Liver (tissue), 3 donors: ENCODE results near the gene GATA1.

Source experiments
- NR2F2 ChIP-seq: IDR thresholded peaks from 2 replicates; pipeline ENCODE4 v1.6.1; 2016; ENCODE audit warnings: antibody characterized with exemption
- RAD21 ChIP-seq, 2 donors: IDR thresholded peaks; 2 replicates each; pipeline ENCODE4 v1.6.1; 2016; ENCODE audit warnings: antibody characterized with exemption in 2 of 2, mild to moderate bottlenecking in 2 of 2
- REST ChIP-seq: IDR thresholded peaks from 2 replicates; pipeline ENCODE4 v1.6.1; 2016; ENCODE audit warnings: antibody characterized with exemption, mild to moderate bottlenecking
- YY1 ChIP-seq: IDR thresholded peaks from 2 replicates; pipeline ENCODE4 v1.6.1; 2016; ENCODE audit warnings: antibody characterized with exemption, mild to moderate bottlenecking
- TF ChIP-seq, protein P1 (sequence below): fragments of 150-350 bp; IDR thresholded peaks from 2 replicates; pipeline ENCODE4 v1.5.1; 2017; ENCODE audit warnings: improper control_type of control experiment, low read depth, low read length; ENCODE audit not compliant: missing input control
- TF ChIP-seq, protein P2 (sequence below): IDR thresholded peaks from 2 replicates; pipeline ENCODE4 v1.6.1; 2016; ENCODE audit warnings: antibody characterized with exemption
- TF ChIP-seq, protein P3 (sequence below): IDR thresholded peaks from 2 replicates; pipeline ENCODE4 v1.6.1; 2016; ENCODE audit warnings: antibody characterized with exemption
- donor health status: healthy.
- donor health status: healthy.

DNA sequence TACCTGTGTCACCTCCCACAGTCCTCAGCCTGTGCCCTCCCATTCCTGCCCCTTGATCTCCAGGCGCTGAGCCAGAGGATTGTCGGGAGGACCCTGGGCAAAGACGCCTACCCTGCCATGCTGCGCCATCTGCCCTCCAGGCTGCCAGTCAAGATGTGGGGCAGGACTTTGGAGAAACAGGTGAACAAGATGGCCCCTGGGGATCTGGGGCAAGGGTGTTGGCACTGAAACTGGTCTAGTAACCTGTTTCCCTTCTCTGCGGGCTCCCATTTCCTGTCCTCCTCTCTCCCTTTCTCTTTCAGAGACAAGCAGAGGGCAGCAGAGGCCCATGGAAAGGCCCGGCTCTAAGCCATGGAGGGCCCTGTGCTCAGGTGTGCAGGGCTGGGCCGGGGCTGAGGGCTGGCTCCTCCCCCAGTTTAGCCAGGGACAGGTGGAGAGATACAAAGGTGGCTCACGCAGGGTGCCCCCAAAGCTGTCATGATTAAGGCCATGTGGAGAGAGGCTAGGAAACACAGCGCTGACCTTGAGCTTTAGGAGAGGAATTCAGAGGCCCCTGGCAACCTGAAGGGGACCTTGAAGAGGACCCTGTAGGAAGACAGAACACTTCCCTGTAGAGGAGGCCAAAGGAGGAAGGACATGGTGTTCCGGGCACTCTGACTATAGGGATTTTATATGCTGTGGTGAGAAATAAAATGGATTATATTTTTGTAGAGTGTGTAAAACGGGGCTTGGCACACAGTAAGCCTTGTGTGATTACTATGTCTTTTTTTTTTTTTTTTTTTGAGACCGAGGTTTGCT is 24.5 kb upstream of the GATA1 start, which contains the start of gene GLOD5:
- TF ChIP-seq YY1 (peak; percentile 95), RAD21 (IDR thresholded peaks at IDR 0.05) (peak; percentile 81 to 87), REST (no peak), NR2F2 (no peak)
- TF ChIP-seq, protein P1, sequence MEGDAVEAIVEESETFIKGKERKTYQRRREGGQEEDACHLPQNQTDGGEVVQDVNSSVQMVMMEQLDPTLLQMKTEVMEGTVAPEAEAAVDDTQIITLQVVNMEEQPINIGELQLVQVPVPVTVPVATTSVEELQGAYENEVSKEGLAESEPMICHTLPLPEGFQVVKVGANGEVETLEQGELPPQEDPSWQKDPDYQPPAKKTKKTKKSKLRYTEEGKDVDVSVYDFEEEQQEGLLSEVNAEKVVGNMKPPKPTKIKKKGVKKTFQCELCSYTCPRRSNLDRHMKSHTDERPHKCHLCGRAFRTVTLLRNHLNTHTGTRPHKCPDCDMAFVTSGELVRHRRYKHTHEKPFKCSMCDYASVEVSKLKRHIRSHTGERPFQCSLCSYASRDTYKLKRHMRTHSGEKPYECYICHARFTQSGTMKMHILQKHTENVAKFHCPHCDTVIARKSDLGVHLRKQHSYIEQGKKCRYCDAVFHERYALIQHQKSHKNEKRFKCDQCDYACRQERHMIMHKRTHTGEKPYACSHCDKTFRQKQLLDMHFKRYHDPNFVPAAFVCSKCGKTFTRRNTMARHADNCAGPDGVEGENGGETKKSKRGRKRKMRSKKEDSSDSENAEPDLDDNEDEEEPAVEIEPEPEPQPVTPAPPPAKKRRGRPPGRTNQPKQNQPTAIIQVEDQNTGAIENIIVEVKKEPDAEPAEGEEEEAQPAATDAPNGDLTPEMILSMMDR: peak; percentile 40
- TF ChIP-seq, protein P2, sequence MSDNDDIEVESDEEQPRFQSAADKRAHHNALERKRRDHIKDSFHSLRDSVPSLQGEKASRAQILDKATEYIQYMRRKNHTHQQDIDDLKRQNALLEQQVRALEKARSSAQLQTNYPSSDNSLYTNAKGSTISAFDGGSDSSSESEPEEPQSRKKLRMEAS: no peak
- TF ChIP-seq, protein P3, sequence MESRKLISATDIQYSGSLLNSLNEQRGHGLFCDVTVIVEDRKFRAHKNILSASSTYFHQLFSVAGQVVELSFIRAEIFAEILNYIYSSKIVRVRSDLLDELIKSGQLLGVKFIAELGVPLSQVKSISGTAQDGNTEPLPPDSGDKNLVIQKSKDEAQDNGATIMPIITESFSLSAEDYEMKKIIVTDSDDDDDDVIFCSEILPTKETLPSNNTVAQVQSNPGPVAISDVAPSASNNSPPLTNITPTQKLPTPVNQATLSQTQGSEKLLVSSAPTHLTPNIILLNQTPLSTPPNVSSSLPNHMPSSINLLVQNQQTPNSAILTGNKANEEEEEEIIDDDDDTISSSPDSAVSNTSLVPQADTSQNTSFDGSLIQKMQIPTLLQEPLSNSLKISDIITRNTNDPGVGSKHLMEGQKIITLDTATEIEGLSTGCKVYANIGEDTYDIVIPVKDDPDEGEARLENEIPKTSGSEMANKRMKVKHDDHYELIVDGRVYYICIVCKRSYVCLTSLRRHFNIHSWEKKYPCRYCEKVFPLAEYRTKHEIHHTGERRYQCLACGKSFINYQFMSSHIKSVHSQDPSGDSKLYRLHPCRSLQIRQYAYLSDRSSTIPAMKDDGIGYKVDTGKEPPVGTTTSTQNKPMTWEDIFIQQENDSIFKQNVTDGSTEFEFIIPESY: no peak
